ENCODE results near the gene PAFAH2.

DNA sequence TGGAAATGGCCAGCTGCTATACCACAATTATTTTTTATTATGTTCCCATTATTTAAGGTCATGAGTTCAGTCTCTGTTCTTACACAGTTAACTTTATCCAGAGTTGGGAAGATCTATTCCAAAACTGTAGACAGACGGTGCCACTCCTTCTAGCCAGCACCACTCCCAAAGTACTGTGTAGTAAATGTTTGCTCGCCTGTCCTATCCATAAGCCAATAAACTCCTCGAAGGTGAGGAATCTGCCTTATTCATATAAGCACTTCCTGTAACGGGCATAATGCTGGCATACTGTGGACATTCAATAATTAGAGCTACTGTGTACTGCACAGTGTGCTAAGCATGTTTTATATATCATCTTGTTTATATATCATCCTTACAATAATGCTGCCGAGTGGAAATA lies 65.5 kb downstream of the PAFAH2 start:
- no peak for TF ChIP-seq POLR2AphosphoS5 (IDR thresholded peaks at IDR 0.05; ENCODE audit: insufficient read depth in 1 of 2, low read depth in 1 of 2)
- no peak for TF ChIP-seq POLR2A (IDR thresholded peaks at IDR 0.05)
- TF ChIP-seq CTCF (IDR thresholded peaks at IDR 0.05) = no peak
